ENCODE measurements around the gene CCNO.

- TF ChIP-seq EZH2 (IDR thresholded peaks at IDR 0.05; ENCODE audit: low read depth, unreplicated experiment) (peak; percentile 95), REST (IDR thresholded peaks at IDR 0.05; ENCODE audit: unreplicated experiment) (no peak), CTCF (conservative IDR thresholded peaks at IDR 0.05; ENCODE audit: low read depth in 2 of 2) (no peak), ZNF331 (CRISPR knock-in tag; IDR thresholded peaks at IDR 0.05; ENCODE audit: low read depth) (no peak)
Observed at GRCh38 chr5:55222092-55222984, 11.1 kb downstream of the CCNO start.
